GM23248 (cell line): ENCODE data around the gene HPN. TPM values are rescaled to one million over a fixed set of nuclear protein-coding genes. Genes with fewer than 3 reads are reported as not detected.

ENCODE experiments used
- DNase-seq: peaks from one replicate; pipeline ENCODE4 v3.0.0-alpha.2; 2015
- H2AFZ ChIP-seq: fragments of 200-600 bp; sonication (generic); 2 replicates; pipeline ENCODE4 v1.6.1; 2016; ENCODE audit warnings: antibody characterized with exemption
- H3F3A ChIP-seq: fragments of 200-600 bp; sonication (generic); 2 replicates; pipeline ENCODE4 v1.6.1; 2016; ENCODE audit warnings: mild to moderate bottlenecking, antibody characterized with exemption, mixed run types; ENCODE audit not compliant: insufficient read depth
- H3K27ac ChIP-seq: fragments of 200-600 bp; sonication (generic); 2 replicates; pipeline ENCODE4 v1.5.1; 2016; ENCODE audit warnings: mild to moderate bottlenecking
- H3K27me3 ChIP-seq: fragments of 200-600 bp; sonication (generic); replicated peaks from 2 replicates; pipeline ENCODE4 v1.6.1; 2016; ENCODE audit warnings: mild to moderate bottlenecking; ENCODE audit not compliant: insufficient read depth
- H3K36me3 ChIP-seq: fragments of 200-600 bp; sonication (generic); 2 replicates; pipeline ENCODE4 v1.6.1; 2016; ENCODE audit warnings: low read depth, mild to moderate bottlenecking
- H3K4me1 ChIP-seq: fragments of 200-600 bp; sonication (generic); 2 replicates; pipeline ENCODE4 v1.6.1; 2016; ENCODE audit warnings: mild to moderate bottlenecking; ENCODE audit not compliant: insufficient read depth
- H3K4me2 ChIP-seq: fragments of 200-600 bp; sonication (generic); one replicate; pipeline ENCODE4 v1.6.1; 2016; ENCODE audit warnings: mild to moderate bottlenecking; ENCODE audit not compliant: unreplicated experiment
- H3K4me3 ChIP-seq: fragments of 200-600 bp; sonication (generic); 2 replicates; pipeline ENCODE4 v1.5.1; 2016; ENCODE audit warnings: mild to moderate bottlenecking
- H3K79me2 ChIP-seq: fragments of 200-600 bp; sonication (generic); 2 replicates; pipeline ENCODE4 v1.6.1; 2016; ENCODE audit warnings: mild to moderate bottlenecking; ENCODE audit not compliant: insufficient read depth
- H3K9ac ChIP-seq: fragments of 200-600 bp; sonication (generic); 2 replicates; pipeline ENCODE4 v1.6.1; 2016; ENCODE audit warnings: mild to moderate bottlenecking
- H3K9me2 ChIP-seq: fragments of 200-600 bp; sonication (generic); 2 replicates; pipeline ENCODE4 v1.6.1; 2016; ENCODE audit warnings: mixed run types, mild to moderate bottlenecking, moderate library complexity; ENCODE audit not compliant: insufficient read depth
- H3K9me3 ChIP-seq: fragments of 200-600 bp; sonication (generic); one replicate; pipeline ENCODE4 v1.6.1; 2017; ENCODE audit warnings: low read depth
- H4K20me1 ChIP-seq: fragments of 200-600 bp; sonication (generic); 2 replicates; pipeline ENCODE4 v1.6.0; 2016; ENCODE audit not compliant: insufficient read depth
- EZH2 ChIP-seq: fragments of 200-600 bp; sonication (generic); IDR thresholded peaks from 2 replicates; pipeline ENCODE4 v1.6.1; 2018; ENCODE audit warnings: antibody characterized with exemption, mild to moderate bottlenecking; ENCODE audit not compliant: insufficient read depth, poor library complexity, severe bottlenecking
- EZH2phosphoT487 ChIP-seq: fragments of 200-600 bp; sonication (generic); IDR thresholded peaks from 2 replicates; pipeline ENCODE4 v1.6.1; 2018; ENCODE audit warnings: antibody characterized with exemption, moderate library complexity, mild to moderate bottlenecking, low read depth; ENCODE audit not compliant: insufficient read depth
- WGBS, 2 experiments: methylation state at CpG; one replicate each; pipeline ENCODE4 v1.1.6; 2015 to 2017; ENCODE audit warnings: low lambda C conversion rate in 2 of 2, low coverage in 1 of 2; ENCODE audit errors: missing lambda C conversion rate in 2 of 2; 5-methylcytosine and 5-hydroxymethylcytosine counted together
- in situ Hi-C: fragments of 300-500 bp; cut with MboI; formaldehyde crosslinking; loops from 2 replicates; pipeline ENCODE4 v1.15.0; 2020
- polyA plus RNA-seq: library from polyadenylated mRNA; unstranded; fragments of >200 nt; fragmentation: Nextera tagmentation; extraction: Ambion mirVana; gene quantifications from 2 replicates; pipeline ENCODE4 v1.2.1, GENCODE V29; 2016
- total RNA-seq: library from RNA; depleted of rRNA; stranded (reverse); fragments of >200 nt; shearing (Covaris generic); gene quantifications from 2 replicates; pipeline ENCODE4 v1.2.3, GENCODE V29; 2014

Gene HPN
- total and polyA plus RNA-seq, 2 experiments from 2014 or later, result not detected

DNA sequence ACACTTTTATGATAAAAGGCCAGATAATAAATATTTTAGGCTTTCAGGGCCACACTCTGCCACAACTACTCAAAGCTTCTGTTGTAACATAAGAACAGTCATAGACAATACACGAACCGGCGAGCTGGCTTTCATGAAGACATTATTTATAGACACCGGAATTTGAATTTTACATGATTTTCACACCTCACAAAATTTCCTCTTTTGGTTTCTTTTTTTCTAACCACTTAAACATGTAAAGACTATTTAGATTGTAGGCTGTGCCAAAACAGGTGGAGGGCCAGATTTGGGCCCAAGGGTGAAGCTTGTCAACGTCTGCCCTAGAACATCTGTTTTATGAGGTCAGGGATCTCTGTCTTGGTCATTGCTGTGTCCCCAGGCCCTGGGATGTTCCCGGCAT, 44.4 kb downstream of the HPN start:
- in situ Hi-C loops, result no loop called here
- no peak overlapping the region for H3K4me2 ChIP-seq
- no peak for TF ChIP-seq EZH2phosphoT487
- no peak for TF ChIP-seq EZH2

GRCh38 chr19:35086455-35086854, 44.9 kb downstream of the HPN start:
- Histone ChIP-seq H3K4me2 (no peak overlapping the region), H3K27ac (no peak overlapping the region), H3K9me3 (no peaks in the 10 kb centered on the region), H3K27me3 (no peaks in the 10 kb centered on the region), H3F3A (peaks cover 8% of the 10 kb centered on the region), H3K79me2 (no peaks in the 10 kb centered on the region), H2AFZ (no peak overlapping the region), H3K9ac (no peak overlapping the region), H4K20me1 (no peaks in the 10 kb centered on the region), H3K4me1 (peaks cover 15% of the 10 kb centered on the region), H3K4me3 (no peak overlapping the region), H3K36me3 (no peaks in the 10 kb centered on the region), H3K9me2 (no peaks in the 10 kb centered on the region)
- TF ChIP-seq EZH2 (no peak), EZH2phosphoT487 (no peak)
- WGBS, 2 experiments, result 83 to 84% methylated on average over 8 of the region's 8 CpGs
- DNase-seq, result no peak
- in situ Hi-C loops, result no loop called here

More for the DNA sequence above, 44.4 kb downstream of the HPN start:
- Histone ChIP-seq H3K4me1 (peaks cover 15% of the 10 kb centered on the region), H3K9ac (no peak overlapping the region), H2AFZ (no peak overlapping the region), H3F3A (peaks cover 8% of the 10 kb centered on the region), H3K27ac (no peak overlapping the region), H4K20me1 (no peaks in the 10 kb centered on the region), H3K4me3 (no peak overlapping the region), H3K9me3 (no peaks in the 10 kb centered on the region), H3K79me2 (no peaks in the 10 kb centered on the region), H3K27me3 (no peaks in the 10 kb centered on the region), H3K9me2 (no peaks in the 10 kb centered on the region), H3K36me3 (no peaks in the 10 kb centered on the region)
- DNase-seq, result no peak
- 66 to 67% methylated on average over 6 of the region's 6 CpGs for WGBS, 2 experiments

- in situ Hi-C loops, result no loop called here
- TF ChIP-seq EZH2, result no peak
- TF ChIP-seq EZH2phosphoT487, result no peak
- no peaks in the 10 kb centered on the region for H3K79me2 ChIP-seq
- DNase-seq, result no peak
- no peak overlapping the region for H3K4me3 ChIP-seq
- H3K27me3 ChIP-seq, result no peaks in the 10 kb centered on the region
- H3K4me1 ChIP-seq, result peaks cover 15% of the 10 kb centered on the region
- H3K9ac ChIP-seq, result no peak overlapping the region
- H4K20me1 ChIP-seq, result no peaks in the 10 kb centered on the region
- no peak overlapping the region for H2AFZ ChIP-seq
- H3K27ac ChIP-seq, result no peak overlapping the region
- H3K4me2 ChIP-seq, result no peak overlapping the region
- H3K9me2 ChIP-seq, result no peaks in the 10 kb centered on the region
- H3K36me3 ChIP-seq, result no peaks in the 10 kb centered on the region
- H3F3A ChIP-seq, result peaks cover 8% of the 10 kb centered on the region
- H3K9me3 ChIP-seq, result no peaks in the 10 kb centered on the region
Observed at GRCh38 chr19:35087393-35087792, 45.9 kb downstream of the HPN start.

DNA sequence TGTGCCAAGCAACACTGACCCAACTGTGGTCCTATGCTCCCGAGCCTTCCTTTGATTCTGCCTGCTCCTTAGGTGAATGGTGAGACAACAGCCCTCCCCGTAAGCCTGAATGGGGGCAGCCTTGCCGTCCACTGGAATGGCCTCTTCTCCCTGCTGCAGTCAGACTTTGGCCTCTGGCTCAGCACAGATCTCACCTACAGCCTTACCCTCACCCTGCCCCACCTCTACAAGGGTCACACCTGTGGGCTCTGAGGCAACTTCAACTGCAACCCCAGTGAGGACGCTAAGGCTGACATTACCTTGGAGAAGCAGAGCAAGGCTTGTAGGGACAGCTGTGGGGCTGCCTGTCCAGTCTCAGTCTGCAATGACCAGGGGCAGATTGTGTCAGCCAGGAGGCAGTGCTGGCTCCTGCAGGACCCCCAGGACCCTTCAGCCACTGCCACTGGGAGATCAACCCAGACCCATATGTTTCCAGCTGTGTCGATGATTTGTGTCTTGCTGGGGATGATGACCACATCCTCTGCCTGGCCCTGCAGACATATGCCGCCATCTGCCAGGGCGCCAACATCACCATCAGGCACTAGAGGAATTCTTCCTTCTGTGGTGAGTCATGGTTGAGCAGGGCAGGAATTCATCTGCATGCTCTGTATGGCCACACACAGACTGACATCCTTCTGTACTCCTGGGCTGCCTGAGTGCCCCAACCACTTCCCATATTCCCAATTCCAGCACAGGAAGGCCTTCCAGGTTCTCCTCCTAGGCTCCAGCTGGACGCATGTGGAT, 46.8 kb downstream of the HPN start:
- H3K9me2 ChIP-seq, result no peaks in the 10 kb centered on the region
- H3K36me3 ChIP-seq, result no peaks in the 10 kb centered on the region
- peaks cover 15% of the 10 kb centered on the region for H3K4me1 ChIP-seq
- in situ Hi-C loops, result no loop called here
- H3K27me3 ChIP-seq, result no peaks in the 10 kb centered on the region
- WGBS, 2 experiments, result 40 to 41% methylated on average over 8 of the region's 8 CpGs
- peaks cover 8% of the 10 kb centered on the region for H3F3A ChIP-seq
- no peak for TF ChIP-seq EZH2
- no peaks in the 10 kb centered on the region for H4K20me1 ChIP-seq
- H3K9me3 ChIP-seq, result no peaks in the 10 kb centered on the region
- H3K4me3 ChIP-seq, result no peak overlapping the region
- H3K79me2 ChIP-seq, result no peaks in the 10 kb centered on the region
- H3K27ac ChIP-seq, result peak overlapping the region; percentile 52
- H3K4me2 ChIP-seq, result no peak overlapping the region
- H3K9ac ChIP-seq, result no peak overlapping the region
- DNase-seq, result peak; percentile 95
- no peak overlapping the region for H2AFZ ChIP-seq

DNA sequence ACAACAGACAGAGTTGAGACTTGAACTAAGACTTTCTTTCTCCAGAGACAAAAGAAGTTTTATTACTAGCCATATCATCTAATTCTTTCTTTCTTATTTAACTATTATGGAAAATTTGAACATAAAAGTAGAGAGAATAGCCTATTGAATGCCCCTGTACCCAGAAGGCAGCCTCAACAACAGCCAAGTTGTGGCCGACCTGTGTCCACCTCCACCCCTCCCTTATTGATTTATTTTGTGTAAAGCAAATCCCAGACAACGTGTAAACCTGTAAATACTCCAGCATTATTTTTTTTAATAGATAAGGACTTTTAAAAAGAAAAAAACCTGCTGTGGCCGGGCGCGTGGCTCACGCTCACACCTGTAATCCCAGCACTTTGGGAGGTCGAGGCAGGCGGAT, 48.0 kb downstream of the HPN start:
- H3K9me3 ChIP-seq, result no peaks in the 10 kb centered on the region
- H3K4me3 ChIP-seq, result no peak overlapping the region
- in situ Hi-C loops, result no loop called here
- H3K4me1 ChIP-seq, result peaks cover 15% of the 10 kb centered on the region
- no peak overlapping the region for H3K27ac ChIP-seq
- TF ChIP-seq EZH2 (no peak), EZH2phosphoT487 (no peak)
- DNase-seq, result no peak
- peaks cover 8% of the 10 kb centered on the region for H3F3A ChIP-seq
- H3K79me2 ChIP-seq, result no peaks in the 10 kb centered on the region
- no peaks in the 10 kb centered on the region for H3K27me3 ChIP-seq
- no peaks in the 10 kb centered on the region for H3K36me3 ChIP-seq
- no peak overlapping the region for H2AFZ ChIP-seq
- no peak overlapping the region for H3K9ac ChIP-seq
- H3K4me2 ChIP-seq, result no peak overlapping the region
- no peaks in the 10 kb centered on the region for H4K20me1 ChIP-seq
- 73 to 77% methylated on average over 8 of the region's 8 CpGs for WGBS, 2 experiments
- H3K9me2 ChIP-seq, result no peaks in the 10 kb centered on the region
